GM10847 (cell line): Measurements from ENCODE around the gene HSF2.

Source experiments
- POLR2A ChIP-seq: IDR thresholded peaks from 2 replicates; pipeline ENCODE4 v1.6.1; 2011; ENCODE audit not compliant: insufficient read length; ENCODE audit errors: extremely low read depth

HSF2 gene, protein sequence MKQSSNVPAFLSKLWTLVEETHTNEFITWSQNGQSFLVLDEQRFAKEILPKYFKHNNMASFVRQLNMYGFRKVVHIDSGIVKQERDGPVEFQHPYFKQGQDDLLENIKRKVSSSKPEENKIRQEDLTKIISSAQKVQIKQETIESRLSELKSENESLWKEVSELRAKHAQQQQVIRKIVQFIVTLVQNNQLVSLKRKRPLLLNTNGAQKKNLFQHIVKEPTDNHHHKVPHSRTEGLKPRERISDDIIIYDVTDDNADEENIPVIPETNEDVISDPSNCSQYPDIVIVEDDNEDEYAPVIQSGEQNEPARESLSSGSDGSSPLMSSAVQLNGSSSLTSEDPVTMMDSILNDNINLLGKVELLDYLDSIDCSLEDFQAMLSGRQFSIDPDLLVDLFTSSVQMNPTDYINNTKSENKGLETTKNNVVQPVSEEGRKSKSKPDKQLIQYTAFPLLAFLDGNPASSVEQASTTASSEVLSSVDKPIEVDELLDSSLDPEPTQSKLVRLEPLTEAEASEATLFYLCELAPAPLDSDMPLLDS

DNA sequence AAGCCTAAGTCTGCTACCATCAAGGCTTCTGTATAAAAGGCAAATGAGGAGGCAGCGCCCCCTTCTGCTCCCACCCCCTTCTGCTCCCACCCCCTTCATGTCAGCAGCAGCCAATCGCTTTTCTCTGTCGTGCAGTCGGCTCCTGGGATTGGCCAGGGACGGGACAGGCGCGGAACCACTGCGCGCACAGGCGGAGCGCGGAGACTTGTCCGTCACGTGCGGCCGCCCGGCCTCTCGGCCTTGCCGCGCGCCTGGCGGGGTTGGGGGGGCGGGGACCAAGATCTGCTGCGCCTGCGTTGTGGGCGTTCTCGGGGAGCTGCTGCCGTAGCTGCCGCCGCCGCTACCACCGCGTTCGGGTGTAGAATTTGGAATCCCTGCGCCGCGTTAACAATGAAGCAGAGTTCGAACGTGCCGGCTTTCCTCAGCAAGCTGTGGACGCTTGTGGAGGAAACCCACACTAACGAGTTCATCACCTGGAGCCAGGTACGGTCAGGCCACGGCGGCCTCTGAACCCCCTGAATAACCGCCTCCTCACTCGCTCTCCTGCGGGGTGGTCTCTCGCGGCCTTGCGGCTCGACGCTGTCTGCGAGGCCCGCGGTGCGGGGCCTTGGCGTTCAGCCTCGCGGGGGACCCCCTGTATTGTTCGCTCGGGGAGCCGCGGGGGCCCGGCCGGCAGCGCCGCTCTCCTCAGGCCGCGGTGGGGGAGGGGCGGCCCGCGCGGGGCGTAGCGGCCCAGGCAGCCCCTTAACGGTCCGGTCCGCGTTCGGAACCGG, at the start of gene HSF2:
HSF2 (plus strand) TSS at position 305 of the 773 bp plus-strand sequence; CDS start at position 391, 86 bp downstream.
- no peak for TF ChIP-seq POLR2A

DNA sequence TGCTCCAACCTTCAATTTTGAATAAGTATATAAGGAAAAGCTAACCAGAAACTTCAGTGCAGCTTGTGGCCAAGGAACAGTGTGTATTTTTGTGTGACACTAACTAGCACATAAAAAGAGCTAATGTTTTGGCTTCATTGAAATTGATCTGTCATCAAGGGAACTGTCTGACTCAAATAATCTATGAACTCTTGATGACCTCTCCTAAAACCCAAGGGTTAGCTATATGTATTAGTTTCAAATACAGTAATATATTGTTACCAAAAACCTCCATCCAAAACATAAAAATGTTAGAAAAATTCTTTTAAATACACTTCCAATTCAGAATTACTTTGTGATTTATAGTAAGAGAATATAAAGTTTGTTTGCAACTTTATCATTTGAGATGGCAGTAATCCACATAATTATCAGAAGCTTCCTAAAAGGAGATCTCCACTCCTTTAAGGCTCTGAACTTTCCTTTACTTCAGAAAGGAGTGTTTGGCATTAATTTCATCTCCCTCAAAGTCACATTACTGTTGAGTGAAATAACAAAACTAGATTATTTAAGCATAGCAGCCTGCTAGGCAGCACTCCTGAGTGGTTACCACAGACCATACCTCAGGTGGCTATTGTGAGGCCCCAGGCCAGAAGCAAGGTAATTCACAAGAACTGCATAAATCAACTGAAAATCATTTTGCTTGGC, 46.3 kb upstream of the HSF2 start:
- no peak for TF ChIP-seq POLR2A

DNA sequence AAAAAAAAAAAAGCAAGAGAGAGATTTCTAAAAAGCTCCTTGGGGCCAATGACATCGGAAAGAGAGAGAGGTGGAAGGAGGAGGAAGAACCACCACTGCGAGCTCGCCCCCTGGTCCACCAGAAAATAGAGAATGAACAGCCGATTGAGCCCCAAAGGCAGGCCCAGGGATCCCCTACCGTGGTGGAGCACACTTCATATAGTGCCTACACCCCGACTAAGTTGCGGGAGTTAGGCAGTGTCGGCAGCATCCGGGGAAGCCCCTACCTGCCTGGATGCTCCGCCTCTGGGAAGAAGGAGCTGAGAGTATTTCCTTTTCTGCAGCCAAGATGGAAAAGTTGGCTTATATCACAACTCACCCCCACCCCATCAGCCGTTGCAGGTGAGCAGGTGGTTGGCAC, 38.6 kb upstream of the HSF2 start:
- no peak for TF ChIP-seq POLR2A

DNA sequence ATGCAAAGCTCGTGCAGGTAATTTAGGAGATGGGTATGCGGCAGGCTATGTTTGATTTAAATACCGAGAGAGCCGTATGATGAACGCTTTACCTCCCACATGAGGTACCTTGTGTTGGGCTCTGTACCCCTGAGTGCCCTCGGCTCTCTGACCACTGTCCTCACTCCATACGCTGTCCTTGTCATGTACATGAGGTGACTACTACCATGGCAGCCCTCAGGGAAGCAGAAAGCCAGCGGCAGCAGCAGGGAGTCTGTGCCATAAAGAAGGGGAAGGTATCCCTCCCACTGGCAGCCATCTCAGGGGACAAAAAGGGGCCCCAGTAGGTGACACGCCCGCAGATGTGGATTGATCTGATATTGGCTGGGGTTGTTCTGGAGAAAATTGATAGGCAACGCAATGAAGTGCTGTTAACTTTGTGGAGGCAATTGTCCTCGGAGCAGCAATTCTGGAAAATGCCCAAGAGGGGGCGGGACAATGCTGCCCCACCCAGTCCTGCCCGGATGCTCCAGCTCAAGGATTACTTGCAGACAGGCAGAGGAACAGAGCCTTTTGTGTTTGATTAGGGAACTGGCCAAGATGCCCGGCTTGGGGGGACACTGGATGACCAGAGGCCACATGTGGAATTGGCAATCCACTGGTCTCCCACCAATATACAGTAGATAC, 38.0 kb upstream of the HSF2 start:
- TF ChIP-seq POLR2A, result no peak

DNA sequence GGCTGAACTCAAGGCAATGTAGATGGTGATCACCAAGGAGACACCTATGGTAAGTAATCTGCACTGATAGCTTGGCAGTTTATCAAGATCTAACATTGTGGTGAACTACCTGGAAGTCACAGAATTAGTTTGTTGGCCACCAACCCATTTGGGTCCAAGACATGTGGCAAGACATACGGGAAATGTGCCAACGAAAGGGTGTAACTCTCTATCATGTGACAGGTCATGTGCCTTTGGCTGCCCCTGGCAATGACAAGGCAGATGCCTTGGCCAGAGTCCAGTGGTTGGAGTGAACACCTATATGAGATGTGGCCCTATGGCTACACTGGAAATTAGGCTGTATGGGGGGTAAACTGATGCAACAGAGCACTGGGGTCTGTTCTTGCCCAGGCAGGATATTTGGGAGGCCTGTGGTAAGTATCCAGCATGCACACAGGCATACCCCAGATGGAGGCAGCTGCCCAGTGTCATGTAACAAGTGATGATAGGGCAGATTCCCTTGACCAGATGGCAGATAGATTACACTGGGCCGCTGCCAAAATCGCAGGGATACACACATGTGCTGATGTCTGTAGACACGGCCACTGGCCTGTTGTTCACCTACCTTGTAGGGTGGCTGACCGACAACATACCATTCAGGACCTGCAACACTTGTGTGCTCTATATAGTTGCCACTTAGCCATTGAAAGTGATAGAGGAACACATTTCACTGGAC, 35.5 kb upstream of the HSF2 start:
- no peak for TF ChIP-seq POLR2A

DNA sequence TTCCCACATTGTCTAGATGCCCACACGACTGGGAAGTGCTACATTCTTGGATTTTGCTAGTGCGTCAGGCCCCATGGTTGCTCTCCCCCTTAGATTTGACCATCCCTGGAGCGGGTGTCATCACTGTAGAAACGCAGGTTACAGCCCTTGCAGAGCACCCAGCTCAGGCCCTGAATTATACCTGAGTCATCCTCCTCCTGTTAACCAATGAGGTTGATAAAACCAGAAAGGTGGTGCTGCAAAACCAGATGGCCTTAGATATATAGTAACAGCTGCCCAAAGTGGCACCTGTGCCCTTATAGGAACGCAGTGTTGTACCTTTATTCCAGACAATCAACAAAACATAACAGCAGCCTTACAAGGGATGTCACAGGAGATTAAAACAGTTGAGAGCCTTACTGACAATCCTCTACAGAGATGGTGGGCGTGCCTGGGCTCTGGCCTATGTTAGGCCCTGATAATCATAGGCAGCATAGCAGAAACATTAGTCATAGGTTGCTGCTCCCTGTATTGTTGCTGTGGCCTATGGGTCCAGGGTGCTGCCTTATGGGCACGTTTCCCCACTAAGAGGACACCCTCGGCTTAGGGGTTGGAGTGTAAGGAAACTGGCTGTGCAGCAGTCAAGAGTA, 33.6 kb upstream of the HSF2 start:
- TF ChIP-seq POLR2A, result no peak

DNA sequence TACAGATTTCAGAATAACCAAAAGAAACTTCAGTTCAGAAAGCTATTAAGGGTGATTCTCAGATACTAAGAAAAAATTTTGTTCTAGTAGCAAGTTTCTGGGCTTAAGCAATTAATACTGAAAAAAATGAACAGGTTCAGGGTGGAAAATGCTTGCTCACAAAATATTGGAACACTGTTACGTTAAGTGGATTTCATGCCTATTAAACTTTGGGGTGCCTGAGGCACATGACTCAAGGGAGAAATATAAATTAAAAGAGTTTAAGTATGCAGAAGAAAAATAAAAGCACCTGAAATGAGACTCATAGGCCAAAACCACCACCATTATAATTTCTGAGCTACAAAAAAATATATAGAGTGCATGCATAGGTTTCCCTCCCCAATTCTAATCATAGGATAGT, 32.3 kb upstream of the HSF2 start:
- TF ChIP-seq POLR2A, result no peak

DNA sequence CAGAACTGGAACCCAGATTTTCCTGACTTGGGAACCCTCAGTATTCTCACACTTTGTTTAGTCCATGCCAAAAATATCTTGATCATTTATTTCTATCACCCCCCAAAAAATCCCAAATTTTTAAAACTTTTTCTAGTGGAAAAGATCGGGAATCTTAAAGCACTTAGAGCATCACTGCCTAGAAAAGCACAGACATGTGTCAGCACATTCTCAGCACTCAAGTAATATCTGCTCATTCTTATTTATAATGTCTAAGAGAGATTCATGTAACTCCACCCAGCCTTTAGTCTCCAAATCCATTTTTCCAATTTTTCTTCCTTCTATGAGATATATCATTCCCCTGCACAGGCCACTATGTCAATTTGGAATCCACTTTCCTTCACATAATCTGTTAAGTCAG, 29.9 kb upstream of the HSF2 start:
- TF ChIP-seq POLR2A, result no peak

DNA sequence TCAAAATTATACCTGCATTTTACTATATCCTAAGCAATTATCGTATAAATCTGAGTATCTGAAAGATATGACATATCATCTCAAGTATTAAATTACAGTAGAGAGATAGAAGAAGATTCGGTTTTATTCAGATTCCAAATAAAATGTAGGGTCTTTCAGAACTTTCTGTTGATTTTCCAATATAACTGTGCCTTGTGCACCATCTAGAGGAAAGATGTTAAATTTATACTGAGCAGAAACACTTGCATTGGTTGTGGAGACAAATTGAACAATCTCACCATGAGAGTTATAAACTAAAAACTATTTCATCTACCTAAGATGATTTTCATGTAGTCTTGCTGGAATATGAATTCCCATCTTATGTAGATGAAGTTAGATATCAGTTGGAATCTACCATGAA, 26.8 kb upstream of the HSF2 start:
- no peak for TF ChIP-seq POLR2A

DNA sequence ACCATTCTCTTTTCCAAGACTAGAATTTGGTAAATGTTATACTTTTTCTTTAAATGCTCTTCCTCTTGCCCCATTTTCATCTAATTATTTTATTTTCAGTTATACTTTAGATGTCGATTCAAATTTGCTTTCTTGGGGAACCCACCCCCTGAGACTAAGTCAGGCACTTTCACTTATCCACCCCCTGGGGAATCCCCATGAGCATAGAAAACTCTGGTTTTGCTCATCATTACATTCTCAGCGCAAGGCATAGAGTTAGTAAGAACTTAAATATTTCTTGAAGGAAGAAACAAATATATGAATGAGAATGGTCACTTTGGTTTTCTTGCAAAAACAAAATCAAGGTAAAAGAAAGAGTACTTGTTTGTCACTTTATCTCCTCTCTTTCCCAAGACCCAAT, 25.1 kb upstream of the HSF2 start:
- no peak for TF ChIP-seq POLR2A

DNA sequence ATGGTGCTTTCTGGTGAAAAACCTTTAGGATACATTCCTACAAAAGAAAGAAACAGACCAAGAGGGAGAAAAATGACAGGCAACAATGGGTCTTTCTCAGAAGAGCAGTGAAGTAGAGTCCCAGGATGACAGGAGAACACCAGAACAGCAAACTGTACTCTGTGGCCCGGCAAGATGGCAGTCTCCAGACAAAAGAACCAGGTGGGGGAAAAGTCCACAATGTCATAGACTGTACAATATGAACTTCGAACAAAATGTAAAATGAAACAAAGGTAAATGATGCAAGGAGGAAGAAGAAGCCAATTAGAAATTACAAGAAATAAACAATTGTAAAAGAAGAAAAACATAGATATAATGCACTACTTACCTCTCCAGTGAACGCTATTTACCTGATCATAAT, 23.2 kb upstream of the HSF2 start:
- no peak for TF ChIP-seq POLR2A

DNA sequence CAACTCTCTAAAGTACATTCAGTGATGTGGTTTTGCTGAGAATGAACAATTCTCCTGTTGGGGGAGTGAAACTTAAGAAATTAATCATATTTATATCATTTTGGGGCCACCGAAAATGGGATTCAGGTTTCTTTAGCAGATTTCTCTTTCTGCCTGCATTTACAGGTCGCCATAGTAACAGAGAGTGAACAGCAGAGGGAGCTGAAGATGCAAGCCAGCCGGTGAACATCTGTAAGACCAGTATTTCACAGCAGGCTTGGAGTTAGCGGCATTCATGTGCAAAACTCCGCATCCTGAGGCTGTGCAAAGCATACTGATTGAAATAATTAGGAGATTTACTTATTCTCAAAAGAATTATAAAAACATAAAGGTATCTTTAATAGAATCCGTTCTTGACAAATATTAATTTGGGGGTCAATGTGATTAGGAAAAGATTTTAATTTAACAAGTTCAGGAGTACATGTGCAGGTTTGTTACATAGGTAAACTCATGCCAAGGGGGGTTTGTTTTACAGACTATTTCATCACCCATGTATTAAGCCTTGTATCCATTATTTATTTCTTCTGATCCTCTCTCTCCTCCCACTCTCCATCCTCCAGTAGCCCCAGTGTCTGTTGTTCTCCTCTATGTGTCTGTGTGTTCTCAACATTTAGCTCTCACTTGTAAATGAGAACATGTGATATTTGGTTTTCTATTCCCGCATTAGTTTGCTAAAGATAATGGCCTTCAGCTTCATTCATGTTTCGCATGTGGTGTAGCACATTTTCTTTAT, 17.8 kb upstream of the HSF2 start:
- no peak for TF ChIP-seq POLR2A

DNA sequence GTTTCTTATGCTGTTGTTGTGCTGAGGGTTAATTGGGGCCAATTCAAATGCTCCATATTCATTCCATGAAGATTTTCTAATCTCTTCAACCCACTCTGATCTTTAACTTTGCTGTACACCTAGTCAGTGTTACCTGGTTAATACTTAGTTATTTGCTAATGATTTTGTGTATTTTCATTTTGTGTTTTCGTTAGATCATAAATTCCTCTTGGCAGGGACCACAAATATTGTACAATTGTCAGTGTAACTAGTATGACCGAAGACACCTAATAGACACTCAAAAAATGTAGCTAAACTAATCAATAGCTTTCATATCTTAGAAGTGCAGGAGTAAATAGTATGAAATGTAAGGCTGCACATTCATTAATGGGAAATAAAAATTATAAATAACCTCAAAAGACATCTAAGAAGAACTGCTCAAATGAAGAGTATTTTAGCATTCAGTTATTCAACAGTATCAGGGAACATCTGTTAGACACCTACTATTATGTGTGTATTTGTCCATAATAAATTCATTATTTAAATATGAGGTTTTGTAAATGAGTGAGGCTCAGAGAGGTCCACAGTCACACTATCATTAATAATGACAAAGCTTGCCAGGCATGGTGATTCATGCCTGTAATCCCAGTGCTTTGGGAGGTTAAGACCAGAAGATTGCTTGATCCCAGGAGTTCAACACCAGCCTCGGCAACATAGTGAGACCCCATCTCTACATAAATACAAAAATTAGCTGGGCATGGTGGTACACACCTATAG, 13.4 kb upstream of the HSF2 start:
- TF ChIP-seq POLR2A, result no peak

DNA sequence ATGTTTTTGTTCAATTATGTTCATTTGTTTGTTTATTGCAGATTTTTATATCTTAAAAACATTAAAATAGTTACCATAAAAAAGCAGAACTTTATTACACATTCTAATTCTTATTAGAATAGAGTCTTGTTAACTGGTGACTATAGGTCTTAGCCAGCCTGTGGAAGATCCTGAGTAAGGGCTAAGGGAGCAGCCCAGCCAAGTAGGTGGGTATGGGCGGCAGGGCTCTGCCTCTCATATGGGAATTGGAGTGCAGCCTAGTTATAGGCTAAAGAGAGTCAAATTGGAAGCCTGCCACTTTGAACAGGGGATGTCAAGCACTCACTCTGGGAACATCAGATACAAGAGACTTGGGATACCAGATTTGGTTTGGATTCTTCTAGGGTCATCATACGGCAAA, 10.5 kb upstream of the HSF2 start:
- no peak for TF ChIP-seq POLR2A
